HepG2 (cell line): ENCODE measurements around the gene CCL17. TPM values are rescaled to one million over a fixed set of nuclear protein-coding genes. Genes with fewer than 3 reads are reported as not detected.
"Not testable (repeated sequence)": the region's sequence is repeated elsewhere in the genome, so short reads cannot be mapped to it uniquely, and the experiment has no call there.

Experiments used
- ATAC-seq: fragments of 200-7000 bp; cut with Tn5 transposase; 3 replicates; pipeline ENCODE4 v1.9.1; 2020; ENCODE audit warnings: mild to moderate bottlenecking, moderate library complexity
- BruUV-seq: library from RNA; stranded (reverse); fragments of 400-500 nt; replicated peaks from 2 replicates; lab custom pipeline; 2021; lab: Mats Ljungman, UMichigan
- CTCF ChIA-PET: fragments of 300-600 bp; formaldehyde crosslinking; extraction: SDS; loops from one replicate; lab custom pipeline; 2021; ENCODE audit warnings: low total read pairs, inconsistent platforms, low intra/inter-chr PET ratio; lab: Yijun Ruan, JAX
- POLR2A ChIA-PET: fragments of 350-600 bp; sonication (Branson Sonifier 250); formaldehyde crosslinking; loops from one replicate; lab custom pipeline; 2020; ENCODE audit warnings: antibody characterized with exemption, inconsistent platforms; lab: Yijun Ruan, JAX
- DNase-seq: peaks from one replicate; pipeline ENCODE4 v3.0.0-alpha.2; 2015; ENCODE audit warnings: low spot score
- FAIRE-seq: peaks from 3 replicates; lab custom pipeline; 2011; peaks lifted over from hg19 to GRCh38; lab: Jason Lieb, UNC
- H2AFZ ChIP-seq: one replicate; pipeline ENCODE4 v1.6.1; 2011; ENCODE audit warnings: low read length, inconsistent platforms
- H3K27ac ChIP-seq: fragments of 300-600 bp; 3 replicates; pipeline ENCODE4 v1.8.0; 2011; ENCODE audit warnings: mixed run types, mild to moderate bottlenecking, mixed read lengths, low read length, inconsistent platforms; ENCODE audit not compliant: insufficient read depth; ENCODE audit errors: extremely low read length
- H3K27me3 ChIP-seq, 2 experiments: fragments of 200-600 bp in 1 of 2; 2 replicates in 1 of 2; 3 replicates in 1 of 2; pipeline versions ENCODE4 v1.6.0 to v1.8.0; 2011; ENCODE audit warnings: low read length in 2 of 2, mild to moderate bottlenecking in 2 of 2, moderate library complexity in 2 of 2, inconsistent platforms in 1 of 2; ENCODE audit not compliant: insufficient read depth in 2 of 2, control insufficient read depth in 1 of 2
- H3K36me3 ChIP-seq, 2 experiments: fragments of 200-600 bp in 1 of 2; replicated peaks in 1 of 2; 2 replicates in 1 of 2; 3 replicates in 1 of 2; pipeline versions ENCODE4 v1.5.1 to v1.8.0; 2011; ENCODE audit warnings: low read length in 2 of 2, inconsistent platforms in 1 of 2; ENCODE audit not compliant: insufficient read depth in 2 of 2, control insufficient read depth in 1 of 2
- H3K4me1 ChIP-seq: 2 replicates; pipeline ENCODE4 v1.5.1; 2012; ENCODE audit warnings: low read length, inconsistent platforms; ENCODE audit not compliant: insufficient read depth
- H3K4me2 ChIP-seq: 2 replicates; pipeline ENCODE4 v1.6.0; 2011; ENCODE audit warnings: low read depth, low read length, inconsistent platforms
- H3K4me3 ChIP-seq, 3 experiments: fragments of 200-600 bp in 1 of 3; sonication (generic), shearing (Covaris generic) in 1 of 3; replicated peaks in 1 of 3; 2 replicates each; pipeline ENCODE4 v1.5.1; 2011 to 2016; ENCODE audit warnings: low read length in 3 of 3, inconsistent platforms in 2 of 3, low read depth in 2 of 3, mild to moderate bottlenecking in 2 of 3, control low read depth in 1 of 3, mixed read lengths in 1 of 3; ENCODE audit not compliant: insufficient read depth in 1 of 3
- H3K79me2 ChIP-seq: one replicate; pipeline ENCODE4 v1.6.1; 2011; ENCODE audit warnings: low read length, inconsistent platforms; ENCODE audit not compliant: insufficient read depth
- H3K9ac ChIP-seq: 2 replicates; pipeline ENCODE4 v1.6.0; 2011; ENCODE audit warnings: mild to moderate bottlenecking, low read depth, low read length, inconsistent platforms; ENCODE audit not compliant: insufficient read depth
- H3K9me3 ChIP-seq: 2 replicates; pipeline ENCODE4 v1.5.1; 2012; ENCODE audit warnings: mild to moderate bottlenecking, low read length
- H4K20me1 ChIP-seq: 2 replicates; pipeline ENCODE4 v1.6.0; 2011; ENCODE audit warnings: inconsistent platforms, mild to moderate bottlenecking, low read length, moderate library complexity; ENCODE audit not compliant: insufficient read depth
- EEA1 ChIP-seq: sonication (generic); formaldehyde crosslinking; IDR thresholded peaks from 2 replicates; pipeline ENCODE4 v1.5.1; 2020; ENCODE audit warnings: mild to moderate bottlenecking, missing genetic modification reagents, borderline replicate concordance
- HNF1B ChIP-seq: sonication (generic); formaldehyde crosslinking; IDR thresholded peaks from 2 replicates; pipeline ENCODE4 v1.5.1; 2020; ENCODE audit warnings: mild to moderate bottlenecking, moderate library complexity, missing genetic modification reagents
- RARA ChIP-seq: IDR thresholded peaks from 2 replicates; pipeline ENCODE4 v1.6.1; 2016; ENCODE audit warnings: missing genetic modification reagents, missing compliant biosample characterization
- REST ChIP-seq, 2 experiments: IDR thresholded peaks; 2 replicates each; pipeline ENCODE4 v1.6.1; 2011 to 2012; ENCODE audit warnings: low read length in 2 of 2, borderline replicate concordance in 1 of 2, low read depth in 1 of 2, mild to moderate bottlenecking in 1 of 2, moderate library complexity in 1 of 2
- RNF2 ChIP-seq: fragments of 450-650 bp; conservative IDR thresholded peaks from 2 replicates; pipeline ENCODE4 v1.6.1; 2016; ENCODE audit warnings: low read depth
- ZNF24 ChIP-seq: fragments of 450-650 bp; IDR thresholded peaks from 2 replicates; pipeline ENCODE4 v1.6.1; 2017; ENCODE audit warnings: antibody characterized with exemption, mild to moderate bottlenecking
- ZNF468 ChIP-seq: sonication (generic); formaldehyde crosslinking; IDR thresholded peaks from 2 replicates; pipeline ENCODE4 v1.8.0; 2022; ENCODE audit warnings: mild to moderate bottlenecking, moderate library complexity, missing genetic modification reagents
- ZNF607 ChIP-seq: sonication (generic); formaldehyde crosslinking; IDR thresholded peaks from 2 replicates; pipeline ENCODE4 v1.5.1; 2020; ENCODE audit warnings: missing genetic modification reagents, mild to moderate bottlenecking, borderline replicate concordance
- WGBS: methylation state at CpG from one replicate; pipeline ENCODE4 v1.1.6; 2017; ENCODE audit warnings: low lambda C conversion rate; 5-methylcytosine and 5-hydroxymethylcytosine counted together
- in situ Hi-C: cut with HindIII; loops from 2 replicates; pipeline ENCODE4 v1.10.0; 2017; ENCODE audit warnings: low pct_unique_long_range_greater_than_20kb; ENCODE audit not compliant: extremely low pct_ligation_motif_present
- intact Hi-C: fragments of 100-400 bp; cut with micrococcal nuclease; formaldehyde crosslinking; loops from one replicate; pipeline ENCODE4 v1.10.0; 2022; ENCODE audit not compliant: unreplicated experiment
- polyA plus RNA-seq, 8 experiments: library from polyadenylated mRNA; depleted of rRNA in 3 of 8; stranded (reverse) in 7 of 8; unstranded in 1 of 8; fragments of >200 nt; fragmentation: Illumina TruSeq in 4 of 8; extraction: Trizol in 4 of 8; gene quantifications; 2 replicates each; pipeline versions ENCODE4 v1.2.1 to v1.2.3, GENCODE V29; 2011 to 2016; ENCODE audit warnings: low read depth in 4 of 8, missing spikeins in 1 of 8, mixed read lengths in 1 of 8; ENCODE audit not compliant: insufficient read depth in 1 of 8
- total RNA-seq, 5 experiments: library from RNA; depleted of rRNA; stranded (reverse); fragments of >200 nt; fragmentation: Illumina TruSeq; extraction: Trizol; gene quantifications; 2 replicates each; pipeline ENCODE4 v1.2.3, GENCODE V29; 2016; ENCODE audit warnings: low read depth in 1 of 5
- TF ChIP-seq, protein P1 (sequence below): IDR thresholded peaks from 2 replicates; pipeline ENCODE4 v1.6.1; 2016; ENCODE audit warnings: missing genetic modification reagents, missing compliant biosample characterization

The CCL17 gene
- total and polyA plus RNA-seq, 2 of the 13 experiments (the other 11 are each of a cell fraction or from before 2014, with no cell fraction given): not detected

- no peak for TF ChIP-seq ZNF24
- TF ChIP-seq RNF2: no peak
- TF ChIP-seq, protein P1, sequence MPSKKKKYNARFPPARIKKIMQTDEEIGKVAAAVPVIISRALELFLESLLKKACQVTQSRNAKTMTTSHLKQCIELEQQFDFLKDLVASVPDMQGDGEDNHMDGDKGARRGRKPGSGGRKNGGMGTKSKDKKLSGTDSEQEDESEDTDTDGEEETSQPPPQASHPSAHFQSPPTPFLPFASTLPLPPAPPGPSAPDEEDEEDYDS (CRISPR knock-in tag): no peak
- TF ChIP-seq ZNF468 (CRISPR knock-in tag): no peak
Measured at GRCh38 chr16:57396786-57397185, 7.8 kb upstream of the CCL17 start (continued).

DNA sequence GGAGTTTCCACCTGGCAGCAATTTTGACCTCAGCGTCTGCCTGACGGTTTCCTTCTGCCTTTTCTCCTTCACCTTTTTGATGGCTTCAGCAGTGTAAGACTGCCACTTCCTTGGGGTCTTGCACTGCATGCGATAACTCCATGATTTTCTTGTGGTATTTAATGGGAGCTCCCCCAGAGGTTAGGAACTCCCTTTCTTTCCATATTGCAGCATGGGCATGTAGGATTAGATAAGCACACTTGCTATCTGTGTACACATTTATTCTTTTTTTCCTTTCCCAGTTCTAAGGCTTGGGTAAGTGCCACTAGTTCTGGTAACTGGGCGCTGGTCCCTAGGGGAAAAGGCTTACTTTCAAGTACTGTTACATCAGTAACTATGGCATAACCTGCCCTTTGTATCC lies 7.1 kb upstream of the CCL17 start:
- H3K9me3 ChIP-seq, H4K20me1 ChIP-seq, H3K36me3 ChIP-seq, DNase-seq, H3K27me3 ChIP-seq, H3K4me2 ChIP-seq, ATAC-seq, H3K27ac ChIP-seq, H3K4me1 ChIP-seq, H3K4me3 ChIP-seq, H3K79me2 ChIP-seq, CTCF ChIA-PET, H2AFZ ChIP-seq, H3K9ac ChIP-seq, BruUV-seq, FAIRE-seq, intact Hi-C loops: not testable (repeated sequence)
- POLR2A ChIA-PET: interaction anchor here (1.9 kb wide), 1 partner anchor 24 kb away, joined by 7 read pairs; no protein-coding TSS in a partner anchor
- WGBS: 55% methylated on average over 4 of the region's 4 CpGs
- TF ChIP-seq RARA: 0 out of 2 replicates have a peak, but pooled peaks have one; percentile 14
- TF ChIP-seq, all 625 proteins: peak for 1; not testable (repeated sequence) for 624
- in situ Hi-C loops: not testable (repeated sequence)

DNA sequence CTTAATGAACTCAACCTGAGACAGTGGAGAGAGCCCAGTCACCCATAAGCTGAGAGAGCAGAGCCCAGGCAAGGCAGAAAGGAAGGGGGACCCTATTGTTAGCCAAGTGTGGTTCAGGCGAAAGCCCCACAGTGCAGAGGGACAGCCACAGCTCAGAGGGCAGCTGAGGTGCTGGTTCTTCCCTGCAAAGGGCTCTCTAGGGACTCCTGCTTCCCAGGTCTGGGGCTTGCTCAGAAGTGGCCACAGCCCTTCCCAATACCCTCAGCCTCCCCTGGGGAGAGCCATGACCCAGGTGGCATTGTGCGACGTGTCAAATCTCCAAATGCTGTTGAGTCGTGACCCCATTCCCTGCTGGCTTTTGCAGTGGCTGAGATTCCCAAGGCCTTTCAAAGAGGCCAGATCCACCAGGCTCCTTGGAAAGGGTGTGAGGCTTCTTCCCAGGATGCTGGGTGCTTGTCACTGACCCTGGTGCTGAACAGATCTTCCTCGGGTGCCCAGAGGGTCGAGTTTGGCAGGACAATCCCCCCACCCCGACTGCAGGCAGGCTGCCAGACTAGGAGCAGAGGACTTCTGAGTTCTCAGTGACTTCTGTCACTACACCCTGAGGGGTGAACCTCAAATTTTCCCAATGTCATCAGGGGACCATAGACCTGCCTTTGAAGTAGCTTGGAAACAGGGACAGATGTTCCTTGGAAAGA lies 2.5 kb upstream of the CCL17 start:
- H3K4me2 ChIP-seq: no peak overlapping the region
- BruUV-seq: no TSS peak
- no peaks in the 10 kb centered on the region for H4K20me1 ChIP-seq
- WGBS: 28% methylated on average over 5 of the region's 7 CpGs
- no peak overlapping the region for H2AFZ ChIP-seq
- H3K9me3 ChIP-seq: no peaks in the 10 kb centered on the region
- H3K27me3 ChIP-seq: peaks cover 0 to 9% of the 10 kb centered on the region in 2 experiments; a peak in 1 of 5 replicates
- H3K4me1 ChIP-seq: peaks cover 11% of the 10 kb centered on the region; the same call in 1 of the 2 replicates
- ATAC-seq: peak; percentile 54
- H3K27ac ChIP-seq: no peak overlapping the region
- in situ Hi-C loops (no loop called here), intact Hi-C loops (no loop called here)
- no peaks in the 10 kb centered on the region for H3K79me2 ChIP-seq
- H3K4me3 ChIP-seq: no peak overlapping the region
- H3K36me3 ChIP-seq: no peaks in the 10 kb centered on the region
- no peak overlapping the region for H3K9ac ChIP-seq
- no peak for DNase-seq
- POLR2A ChIA-PET: no interaction called here
- TF ChIP-seq ZNF607 (CRISPR knock-in tag) (no peak), EEA1 (no peak), HNF1B (no peak), REST (IDR thresholded peaks at IDR 0.05; ENCODE audit: borderline replicate concordance in 1 of 2, low read depth in 1 of 2, low read length in 2 of 2) (peak; percentile 12 to 73)
- FAIRE-seq: no peak
- CTCF ChIA-PET: no interaction called here
